ENCODE results near the gene PITPNC1.

The PITPNC1 gene

GRCh38 chr17:67520252-67520906, 143.3 kb downstream of the PITPNC1 start:
- no peak overlapping the region for H3K27ac ChIP-seq
- no peak for TF ChIP-seq ZFX (IDR thresholded peaks at IDR 0.05; ENCODE audit: borderline replicate concordance)
- TF ChIP-seq, protein P1, sequence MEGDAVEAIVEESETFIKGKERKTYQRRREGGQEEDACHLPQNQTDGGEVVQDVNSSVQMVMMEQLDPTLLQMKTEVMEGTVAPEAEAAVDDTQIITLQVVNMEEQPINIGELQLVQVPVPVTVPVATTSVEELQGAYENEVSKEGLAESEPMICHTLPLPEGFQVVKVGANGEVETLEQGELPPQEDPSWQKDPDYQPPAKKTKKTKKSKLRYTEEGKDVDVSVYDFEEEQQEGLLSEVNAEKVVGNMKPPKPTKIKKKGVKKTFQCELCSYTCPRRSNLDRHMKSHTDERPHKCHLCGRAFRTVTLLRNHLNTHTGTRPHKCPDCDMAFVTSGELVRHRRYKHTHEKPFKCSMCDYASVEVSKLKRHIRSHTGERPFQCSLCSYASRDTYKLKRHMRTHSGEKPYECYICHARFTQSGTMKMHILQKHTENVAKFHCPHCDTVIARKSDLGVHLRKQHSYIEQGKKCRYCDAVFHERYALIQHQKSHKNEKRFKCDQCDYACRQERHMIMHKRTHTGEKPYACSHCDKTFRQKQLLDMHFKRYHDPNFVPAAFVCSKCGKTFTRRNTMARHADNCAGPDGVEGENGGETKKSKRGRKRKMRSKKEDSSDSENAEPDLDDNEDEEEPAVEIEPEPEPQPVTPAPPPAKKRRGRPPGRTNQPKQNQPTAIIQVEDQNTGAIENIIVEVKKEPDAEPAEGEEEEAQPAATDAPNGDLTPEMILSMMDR (IDR thresholded peaks at IDR 0.05), result no peak

GRCh38 chr17:67520916-67521774, 144.1 kb downstream of the PITPNC1 start:
- TF ChIP-seq, protein P1 (IDR thresholded peaks at IDR 0.05), result no peak
- no peak for TF ChIP-seq ZFX (IDR thresholded peaks at IDR 0.05; ENCODE audit: borderline replicate concordance)
- no peak overlapping the region for H3K27ac ChIP-seq

DNA sequence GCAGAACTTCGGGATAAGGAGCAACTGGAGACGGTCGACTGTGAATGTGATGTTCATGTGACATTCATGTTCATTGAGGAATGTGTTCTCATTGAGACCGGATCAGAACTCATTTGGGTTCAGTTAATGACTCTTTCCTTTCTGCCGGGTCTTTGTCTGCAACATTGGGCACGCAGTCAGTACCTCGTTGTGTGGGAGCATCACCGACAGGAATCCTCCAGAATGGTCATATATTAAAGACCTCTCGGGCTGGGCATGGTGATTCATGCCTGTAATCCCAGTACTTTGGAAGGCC, 144.6 kb downstream of the PITPNC1 start:
- no peak for TF ChIP-seq ZFX (IDR thresholded peaks at IDR 0.05; ENCODE audit: borderline replicate concordance)
- TF ChIP-seq, protein P1 (IDR thresholded peaks at IDR 0.05), result no peak
- no peak overlapping the region for H3K27ac ChIP-seq

GRCh38 chr17:67523101-67523500, 146.0 kb downstream of the PITPNC1 start:
- no peak overlapping the region for H3K27ac ChIP-seq
- TF ChIP-seq, protein P1 (IDR thresholded peaks at IDR 0.05), result no peak
- TF ChIP-seq ZFX (IDR thresholded peaks at IDR 0.05; ENCODE audit: borderline replicate concordance), result no peak

DNA sequence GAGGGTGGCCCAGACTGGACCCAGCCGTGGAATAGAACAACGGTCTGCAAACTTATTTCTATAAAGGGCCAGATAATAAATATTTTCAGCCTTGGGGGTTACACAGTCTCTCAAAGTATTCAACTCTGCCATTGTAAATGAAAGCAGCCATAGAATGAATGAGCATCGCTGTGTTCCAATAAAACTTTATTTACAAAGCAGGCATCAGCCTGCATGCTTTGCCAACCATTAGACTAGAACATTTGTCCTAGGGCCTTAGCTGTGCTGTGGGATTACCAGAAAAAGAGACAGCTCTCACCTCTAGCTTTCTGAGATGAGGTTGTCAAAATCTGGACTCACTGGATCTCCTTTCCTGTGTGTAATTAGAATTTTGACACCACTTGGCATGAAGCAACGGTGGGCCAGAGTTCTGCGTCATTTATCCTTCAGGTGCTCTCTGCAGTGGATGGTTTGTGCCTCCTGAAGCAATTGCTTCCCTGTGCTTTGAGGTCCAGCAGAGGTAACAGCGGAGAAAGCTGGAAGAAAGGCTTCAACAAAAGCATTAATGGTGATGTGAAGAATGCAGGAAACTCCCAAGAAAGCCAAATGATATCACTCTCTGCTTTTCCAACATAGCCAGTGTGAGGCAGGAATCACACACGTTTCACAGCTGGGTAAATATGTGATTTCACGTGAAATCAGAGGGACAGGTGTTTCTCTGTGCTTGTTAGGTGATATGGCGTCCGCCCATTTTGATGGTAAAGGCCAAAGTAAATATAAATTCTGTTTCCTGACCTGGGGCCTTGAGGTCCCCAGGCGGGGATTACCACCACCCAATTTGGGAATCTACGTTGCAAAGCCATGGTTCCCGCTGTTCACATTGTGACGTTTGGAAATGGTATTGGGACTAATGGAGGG, 148.4 kb downstream of the PITPNC1 start:
- H3K27ac ChIP-seq, result no peak overlapping the region
- no peak for TF ChIP-seq ZFX (IDR thresholded peaks at IDR 0.05; ENCODE audit: borderline replicate concordance)
- TF ChIP-seq, protein P1 (IDR thresholded peaks at IDR 0.05), result no peak

DNA sequence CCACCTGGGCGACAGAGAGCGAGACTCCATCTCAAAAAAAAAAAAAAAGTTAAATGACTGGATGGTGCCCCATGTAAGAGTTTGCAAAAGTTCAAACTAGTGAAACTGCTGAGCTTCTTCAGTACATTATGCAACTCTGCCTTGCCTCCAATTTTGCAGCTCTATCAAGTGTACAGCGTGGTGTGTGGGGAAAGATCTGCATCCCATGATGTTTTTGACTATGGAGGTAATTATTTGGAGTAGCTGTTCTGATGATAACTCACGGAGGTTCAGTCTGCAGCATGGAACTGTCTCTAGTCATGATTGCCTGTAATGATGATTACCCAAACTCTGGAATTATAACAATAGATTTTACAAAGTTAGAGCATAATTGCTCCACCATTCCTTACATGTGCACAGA, 149.6 kb downstream of the PITPNC1 start:
- no peak overlapping the region for H3K27ac ChIP-seq
- TF ChIP-seq, protein P1 (IDR thresholded peaks at IDR 0.05), result no peak
- no peak for TF ChIP-seq ZFX (IDR thresholded peaks at IDR 0.05; ENCODE audit: borderline replicate concordance)
